Left ventricle myocardium inferior (tissue), 1 donor: ENCODE data around the gene AKAP13. TPM values are rescaled to one million over a fixed set of nuclear protein-coding genes. Genes with fewer than 3 reads are reported as not detected.

Source experiments
- DNase-seq: peaks from one replicate; pipeline ENCODE4 v3.0.0-alpha.2; 2020
- H3K27ac ChIP-seq: fragments of 200-600 bp; replicated peaks from 2 replicates; pipeline ENCODE4 v1.8.0; 2021
- H3K27me3 ChIP-seq: fragments of 200-600 bp; 2 replicates; pipeline ENCODE4 v1.8.0; 2021; ENCODE audit warnings: low read depth
- H3K36me3 ChIP-seq: fragments of 200-600 bp; 2 replicates; pipeline ENCODE4 v1.8.0; 2021
- H3K4me1 ChIP-seq: fragments of 200-600 bp; 2 replicates; pipeline ENCODE4 v1.8.0; 2021
- H3K4me3 ChIP-seq: fragments of 200-600 bp; 2 replicates; pipeline ENCODE4 v1.8.0; 2021; ENCODE audit warnings: mild to moderate bottlenecking, moderate library complexity
- H3K9me3 ChIP-seq: fragments of 200-600 bp; replicated peaks from 2 replicates; pipeline ENCODE4 v1.8.0; 2021
- intact Hi-C: fragments of 100-400 bp; cut with micrococcal nuclease; formaldehyde crosslinking; loops from one replicate; pipeline ENCODE4 v1.11.0; 2022
- total RNA-seq: library from RNA; stranded (reverse); fragmentation: NEBNext Ultra II Directional; extraction: Animal tissue kit (Norgen Biotek cat#: 25700); gene quantifications from one replicate; pipeline ENCODE4 v1.2.1, GENCODE V29; 2021
- TF ChIP-seq, protein P1 (sequence below): fragments of 200-600 bp; IDR thresholded peaks from 2 replicates; pipeline ENCODE4 v1.8.0; 2021; ENCODE audit warnings: antibody characterized with exemption, mild to moderate bottlenecking, borderline replicate concordance
- donor health status: DM: no; HTN: yes; CAD: no; lungs with severe emphysema.

Gene AKAP13
- total RNA-seq, 1 donor from 2014 or later, result 331 TPM

DNA sequence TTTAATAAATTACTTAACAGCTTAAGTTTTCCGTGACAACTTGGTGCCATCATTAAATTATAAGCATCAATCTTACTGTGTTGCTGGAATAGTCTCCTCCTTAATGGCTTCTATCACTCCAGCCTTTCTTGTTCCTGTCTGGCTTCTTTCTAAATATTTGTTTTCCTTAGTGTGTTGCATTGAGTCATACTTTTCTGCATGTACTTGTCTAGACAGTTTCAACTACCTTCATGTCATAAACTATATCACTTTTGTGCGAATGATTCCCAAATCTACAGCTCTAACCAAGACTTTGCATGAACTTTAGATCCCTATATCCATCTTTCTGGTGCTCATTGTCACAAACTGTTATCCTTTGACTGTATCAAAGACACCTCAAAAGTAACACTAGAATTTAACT, 78.4 kb downstream of the AKAP13 start:
- Histone ChIP-seq H3K4me3 (no peak overlapping the region), H3K36me3 (no peaks in the 10 kb centered on the region), H3K4me1 (peaks cover 97% of the 10 kb centered on the region), H3K27ac (peak overlapping the region; percentile 7), H3K27me3 (no peaks in the 10 kb centered on the region), H3K9me3 (no peaks in the 10 kb centered on the region)
- TF ChIP-seq, protein P1, sequence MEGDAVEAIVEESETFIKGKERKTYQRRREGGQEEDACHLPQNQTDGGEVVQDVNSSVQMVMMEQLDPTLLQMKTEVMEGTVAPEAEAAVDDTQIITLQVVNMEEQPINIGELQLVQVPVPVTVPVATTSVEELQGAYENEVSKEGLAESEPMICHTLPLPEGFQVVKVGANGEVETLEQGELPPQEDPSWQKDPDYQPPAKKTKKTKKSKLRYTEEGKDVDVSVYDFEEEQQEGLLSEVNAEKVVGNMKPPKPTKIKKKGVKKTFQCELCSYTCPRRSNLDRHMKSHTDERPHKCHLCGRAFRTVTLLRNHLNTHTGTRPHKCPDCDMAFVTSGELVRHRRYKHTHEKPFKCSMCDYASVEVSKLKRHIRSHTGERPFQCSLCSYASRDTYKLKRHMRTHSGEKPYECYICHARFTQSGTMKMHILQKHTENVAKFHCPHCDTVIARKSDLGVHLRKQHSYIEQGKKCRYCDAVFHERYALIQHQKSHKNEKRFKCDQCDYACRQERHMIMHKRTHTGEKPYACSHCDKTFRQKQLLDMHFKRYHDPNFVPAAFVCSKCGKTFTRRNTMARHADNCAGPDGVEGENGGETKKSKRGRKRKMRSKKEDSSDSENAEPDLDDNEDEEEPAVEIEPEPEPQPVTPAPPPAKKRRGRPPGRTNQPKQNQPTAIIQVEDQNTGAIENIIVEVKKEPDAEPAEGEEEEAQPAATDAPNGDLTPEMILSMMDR, result no peak
- no peak for DNase-seq
- intact Hi-C loops, result no loop called here

DNA sequence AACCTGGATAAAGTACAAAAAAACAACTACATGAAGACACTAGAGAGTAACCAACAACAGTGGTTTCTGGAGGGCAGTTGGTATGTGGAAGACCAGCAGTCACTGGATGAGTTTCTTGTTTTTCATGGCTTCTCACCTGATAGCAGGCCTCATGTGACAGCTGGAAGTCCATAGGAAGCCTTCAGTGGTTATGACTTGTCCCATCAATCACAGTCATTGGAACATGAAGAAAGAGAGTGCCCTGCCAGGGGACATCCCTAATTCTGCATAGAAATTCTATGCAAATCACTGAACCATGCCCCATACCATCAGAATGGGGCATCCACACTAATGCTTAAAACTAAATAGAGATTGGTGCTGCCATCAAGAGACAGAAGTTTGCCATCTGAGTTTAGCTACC, 81.6 kb downstream of the AKAP13 start:
- Histone ChIP-seq H3K4me3 (no peak overlapping the region), H3K4me1 (peaks cover 82% of the 10 kb centered on the region), H3K36me3 (no peaks in the 10 kb centered on the region), H3K27ac (peak overlapping the region; percentile 24), H3K9me3 (no peaks in the 10 kb centered on the region), H3K27me3 (no peaks in the 10 kb centered on the region)
- DNase-seq, result no peak
- intact Hi-C loops, result no loop called here
- TF ChIP-seq, protein P1, result no peak

DNA sequence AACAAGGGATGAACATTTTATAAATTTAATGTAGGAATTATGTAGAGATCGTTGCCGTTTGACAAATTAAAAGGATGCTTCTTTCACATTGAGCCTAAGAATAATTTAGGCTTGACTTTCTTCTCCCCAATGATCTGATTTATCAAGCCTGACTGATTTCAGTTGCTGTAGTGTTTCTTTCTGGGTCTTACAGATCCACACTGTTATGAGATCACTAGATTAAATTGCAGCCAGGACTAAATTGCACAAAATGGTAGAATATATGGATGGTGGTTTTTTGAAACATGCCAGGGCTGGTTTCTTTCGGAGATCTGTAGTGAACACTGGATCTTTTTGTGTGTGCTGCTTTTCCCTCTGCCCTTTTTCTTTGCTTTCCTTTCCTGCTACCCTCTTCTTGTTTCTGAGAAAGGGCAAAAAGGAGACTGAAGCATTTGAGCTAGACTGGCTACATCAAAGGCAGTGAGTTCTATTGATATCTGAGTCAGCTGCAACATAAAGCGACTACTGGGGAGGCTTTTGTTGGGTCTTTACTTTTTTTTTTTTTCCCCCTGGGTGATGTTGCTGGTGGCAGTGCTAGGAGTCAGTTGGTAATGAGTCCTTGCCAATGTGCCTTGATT, 83.0 kb downstream of the AKAP13 start:
- peak overlapping the region; percentile 64 for H3K27ac ChIP-seq
- no peaks in the 10 kb centered on the region for H3K36me3 ChIP-seq
- intact Hi-C loops, result no loop called here
- TF ChIP-seq, protein P1, result no peak
- H3K4me1 ChIP-seq, result peaks cover 82% of the 10 kb centered on the region
- no peaks in the 10 kb centered on the region for H3K27me3 ChIP-seq
- no peaks in the 10 kb centered on the region for H3K9me3 ChIP-seq
- H3K4me3 ChIP-seq, result peak overlapping the region; percentile 28
- no peak for DNase-seq

DNA sequence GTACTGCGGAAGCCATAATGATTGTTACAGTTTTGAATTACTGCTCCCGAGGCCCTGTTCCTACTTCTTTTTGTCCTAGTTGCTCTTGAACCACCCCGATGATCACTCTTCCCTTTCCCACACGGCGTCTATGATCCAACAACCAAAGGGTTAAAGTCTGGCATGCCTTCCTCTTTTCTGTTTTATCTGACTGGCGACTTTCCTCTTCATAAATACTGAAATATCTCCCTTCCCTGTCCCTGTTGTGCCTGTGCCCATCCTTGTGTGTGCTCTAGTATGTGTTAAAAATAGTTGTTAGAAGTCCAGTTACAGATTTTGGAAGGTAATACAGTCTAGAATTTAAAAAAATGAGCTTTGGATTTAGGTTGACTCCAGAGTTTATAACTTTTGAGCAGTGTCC, 83.6 kb downstream of the AKAP13 start:
- intact Hi-C loops, result no loop called here
- H3K9me3 ChIP-seq, result no peaks in the 10 kb centered on the region
- H3K4me1 ChIP-seq, result peaks cover 82% of the 10 kb centered on the region
- no peaks in the 10 kb centered on the region for H3K27me3 ChIP-seq
- peak overlapping the region; percentile 64 for H3K27ac ChIP-seq
- peak overlapping the region; percentile 28 for H3K4me3 ChIP-seq
- H3K36me3 ChIP-seq, result no peaks in the 10 kb centered on the region
- TF ChIP-seq, protein P1, result no peak
- DNase-seq, result no peak

- peaks cover 82% of the 10 kb centered on the region for H3K4me1 ChIP-seq
- H3K9me3 ChIP-seq, result no peaks in the 10 kb centered on the region
- TF ChIP-seq, protein P1, result no peak
- intact Hi-C loops, result no loop called here
- peak overlapping the region; percentile 64 for H3K27ac ChIP-seq
- no peaks in the 10 kb centered on the region for H3K36me3 ChIP-seq
- no peaks in the 10 kb centered on the region for H3K27me3 ChIP-seq
- DNase-seq, result no peak
- peak overlapping the region; percentile 28 for H3K4me3 ChIP-seq
These were observed 84.1 kb downstream of the AKAP13 start for GRCh38 chr15:85464471-85464870.
